GM21381 (cell line): ENCODE results near the gene VEPH1.
"Not testable (repeated sequence)": the region's sequence is repeated elsewhere in the genome, so short reads cannot be mapped to it uniquely, and the experiment has no call there.

Experiments used
- ATAC-seq: cut with Tn5 transposase; IDR thresholded peaks from one replicate; pipeline ENCODE4 v1.9.1; 2021; ENCODE audit warnings: mild to moderate bottlenecking, moderate library complexity; ENCODE audit not compliant: unreplicated experiment

Gene VEPH1

GRCh38 chr3:157355276-157355675, 147.9 kb downstream of the VEPH1 start:
- no peak for ATAC-seq

GRCh38 chr3:157354722-157355121, 148.5 kb downstream of the VEPH1 start:
- no peak for ATAC-seq

- no peak for ATAC-seq
These were observed 149.0 kb downstream of the VEPH1 start for GRCh38 chr3:157354254-157354653.

- no peak for ATAC-seq
These were observed 149.6 kb downstream of the VEPH1 start for GRCh38 chr3:157353652-157354051.

GRCh38 chr3:157351981-157352380, 151.2 kb downstream of the VEPH1 start:
- ATAC-seq = no peak

GRCh38 chr3:157350651-157351050, 152.6 kb downstream of the VEPH1 start:
- not testable (repeated sequence) for ATAC-seq

- not testable (repeated sequence) for ATAC-seq
These were observed 154.7 kb downstream of the VEPH1 start for GRCh38 chr3:157348304-157349075.

- no peak for ATAC-seq
These were observed 155.5 kb downstream of the VEPH1 start for GRCh38 chr3:157347577-157348303.

GRCh38 chr3:157336252-157337009, 166.8 kb downstream of the VEPH1 start:
- ATAC-seq = no peak

- ATAC-seq = no peak
These were observed 167.8 kb downstream of the VEPH1 start for GRCh38 chr3:157335233-157336076.

GRCh38 chr3:157333551-157333991, 169.6 kb downstream of the VEPH1 start:
- ATAC-seq = no peak

GRCh38 chr3:157330206-157330605, 173.0 kb downstream of the VEPH1 start:
- no peak for ATAC-seq

- ATAC-seq = no peak
These were observed 173.7 kb downstream of the VEPH1 start for GRCh38 chr3:157329551-157329950.

GRCh38 chr3:157327837-157328236, 175.4 kb downstream of the VEPH1 start:
- ATAC-seq = no peak

GRCh38 chr3:157327018-157327417, 176.2 kb downstream of the VEPH1 start:
- no peak for ATAC-seq

GRCh38 chr3:157324869-157325268, 178.3 kb downstream of the VEPH1 start:
- not testable (repeated sequence) for ATAC-seq

- no peak for ATAC-seq
These were observed 179.9 kb downstream of the VEPH1 start for GRCh38 chr3:157323360-157323759.

GRCh38 chr3:157319672-157320071, 183.5 kb downstream of the VEPH1 start:
- no peak for ATAC-seq

GRCh38 chr3:157318639-157319288, 184.5 kb downstream of the VEPH1 start:
- ATAC-seq = no peak

GRCh38 chr3:157317895-157318294, 185.3 kb downstream of the VEPH1 start:
- ATAC-seq = no peak
